CD4-positive, alpha-beta T cell treated with Interleukin-1 beta for 1 hour (primary cell): ENCODE measurements around the gene SEC22B.
A peak's percentile ranks its signal among the peaks of the same experiment; 100 is the strongest.
"Not testable (repeated sequence)": the region's sequence is repeated elsewhere in the genome, so short reads cannot be mapped to it uniquely, and the experiment has no call there.

Source experiments
- DNase-seq, 2 donors: peaks; one replicate each; pipeline ENCODE4 v3.0.0-alpha.2; 2020 to 2022

The SEC22B gene

DNA sequence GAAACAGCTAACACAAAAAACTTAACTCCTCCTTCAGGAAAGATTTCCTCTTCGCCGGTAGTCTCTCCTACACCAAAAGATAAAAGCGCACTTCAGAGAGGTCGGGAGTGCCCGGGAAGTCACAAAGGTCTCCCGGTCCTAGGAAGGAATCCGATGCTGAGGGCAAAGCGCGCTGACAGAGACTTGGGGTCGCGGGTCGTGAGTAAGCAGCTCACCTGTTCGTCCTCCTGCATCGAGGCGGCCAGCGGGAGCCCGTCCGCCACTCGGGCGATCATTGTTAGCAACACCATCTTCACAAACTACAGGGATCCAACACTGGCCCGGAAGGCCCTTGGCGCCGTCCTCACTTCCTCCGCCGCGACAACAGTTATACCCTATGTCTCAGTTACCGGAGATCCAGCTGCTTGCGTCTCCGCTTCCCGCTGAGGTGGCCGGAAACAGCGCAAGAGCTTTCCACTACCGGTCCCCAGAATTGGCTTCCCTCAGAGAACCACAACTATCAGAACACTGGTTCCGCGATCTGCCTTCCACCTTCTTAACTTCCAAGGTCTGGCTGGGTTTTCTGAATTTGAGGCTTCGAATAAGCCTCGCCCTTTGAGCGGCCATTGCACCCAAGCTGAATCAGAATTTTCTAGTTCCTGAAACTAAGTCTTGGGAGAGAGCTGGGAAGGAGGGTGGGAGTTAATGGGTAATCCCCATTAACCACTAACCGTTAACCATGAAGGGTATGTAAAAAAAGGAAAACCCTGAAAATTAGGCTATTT is at the start of gene SEC22B:
TSS of gene SEC22B (minus strand) at position 429 of the 764 bp plus-strand sequence. CDS start at position 290, 139 bp downstream.
- peak; percentile 93 for DNase-seq

- DNase-seq, result not testable (repeated sequence)
These were observed 41.6 kb upstream of the SEC22B start for GRCh38 chr1:120217933-120218332.

- DNase-seq, result not testable (repeated sequence)
These were observed 41.0 kb upstream of the SEC22B start for GRCh38 chr1:120217175-120217929.

DNA sequence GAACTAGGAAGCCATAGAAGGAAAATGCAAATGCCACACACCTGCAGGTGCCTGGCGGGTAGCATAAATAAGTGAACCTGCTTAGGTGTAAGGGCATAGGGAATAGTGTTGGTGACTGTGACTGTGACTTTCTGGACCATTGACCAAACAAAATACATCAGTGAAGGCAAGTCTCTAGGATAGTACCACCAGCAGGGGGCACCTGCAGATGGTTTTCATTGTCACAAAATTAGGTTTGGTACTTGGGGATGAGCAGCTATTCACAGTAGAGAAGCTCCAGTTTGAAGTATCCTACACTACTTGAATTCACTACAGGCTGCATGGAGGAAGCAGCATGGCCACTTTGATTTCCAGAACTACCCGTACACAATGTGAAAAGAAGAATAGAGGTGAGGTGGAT is 37.3 kb upstream of the SEC22B start:
- not testable (repeated sequence) for DNase-seq

DNA sequence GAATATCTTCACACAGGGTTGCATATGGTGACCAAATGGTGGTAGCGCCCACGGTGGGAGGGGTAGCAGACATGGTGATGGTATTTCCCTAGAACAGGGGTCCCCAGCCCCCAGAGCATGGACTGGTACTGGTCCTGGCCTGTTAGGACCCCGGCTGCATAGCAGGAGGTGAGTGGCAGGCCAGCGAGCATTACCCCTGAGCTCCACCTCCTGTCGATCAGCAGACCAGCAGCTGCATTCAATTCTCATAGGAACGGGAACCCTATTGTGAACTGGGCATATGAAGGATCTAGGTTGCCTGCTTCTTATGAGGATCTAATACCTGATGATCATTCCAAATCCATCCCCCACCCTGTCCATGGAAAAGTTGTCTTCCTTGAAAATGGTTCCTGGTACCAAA is 34.4 kb upstream of the SEC22B start:
- DNase-seq, result not testable (repeated sequence)

DNA sequence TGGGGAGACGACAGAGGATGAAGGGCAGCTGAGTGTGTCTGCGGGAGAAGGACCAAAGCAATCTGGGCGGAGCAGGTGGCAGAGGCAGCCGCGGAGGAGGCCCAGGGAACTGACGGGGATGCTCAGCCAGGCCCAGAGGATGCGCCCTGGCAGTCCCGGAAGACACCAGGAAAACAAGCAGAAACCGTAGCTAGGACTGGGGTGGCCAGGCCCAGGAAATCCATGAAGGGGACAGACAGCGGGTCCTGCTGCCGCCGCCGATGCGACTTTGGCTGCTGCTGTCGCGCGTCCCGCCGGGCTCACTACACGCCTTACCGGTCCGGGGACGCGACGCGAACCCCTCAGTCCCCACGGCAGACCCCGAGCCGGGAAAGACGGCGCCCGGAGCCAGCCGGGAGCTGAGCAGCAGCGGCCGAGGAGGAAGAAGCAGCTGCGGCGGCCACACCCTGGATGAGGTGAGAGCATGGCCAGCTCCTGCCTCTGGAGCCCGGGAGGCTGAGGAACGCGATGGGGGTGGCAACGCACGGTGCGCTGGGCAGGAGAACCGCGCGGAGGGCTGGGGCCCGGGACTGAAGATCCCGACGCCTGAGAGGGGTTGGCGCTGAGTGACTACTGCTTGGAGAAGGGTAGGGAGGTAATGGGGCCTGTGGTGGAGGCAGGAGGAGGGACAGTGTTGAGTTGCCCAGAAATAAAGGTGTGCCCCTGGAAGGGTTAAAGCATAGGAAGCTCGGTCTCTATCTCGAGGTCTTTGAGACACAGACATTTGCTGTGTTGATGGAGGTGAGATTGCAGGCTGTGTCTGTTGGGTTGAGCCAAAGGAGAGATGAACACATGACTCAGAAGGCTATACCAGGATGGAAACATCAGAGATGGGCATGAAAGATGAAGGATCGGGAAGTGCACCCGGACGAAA is 20.8 kb upstream of the SEC22B start:
- DNase-seq, result not testable (repeated sequence)

- DNase-seq, result not testable (repeated sequence)
These were observed 12.3 kb upstream of the SEC22B start for GRCh38 chr1:120188626-120189025.

- DNase-seq, result not testable (repeated sequence)
These were observed 5.9 kb upstream of the SEC22B start for GRCh38 chr1:120182176-120182707.

- DNase-seq, result not testable (repeated sequence)
These were observed 3.7 kb upstream of the SEC22B start for GRCh38 chr1:120179811-120180690.

GRCh38 chr1:120178799-120179756 is 2.8 kb upstream of the SEC22B start:
- no peak for DNase-seq

- DNase-seq, result not testable (repeated sequence)
These were observed 1.7 kb upstream of the SEC22B start for GRCh38 chr1:120178058-120178457.

GRCh38 chr1:120175688-120176087 is 632 bp downstream of the SEC22B start:
- peak in 1 of 2 donors; percentile 13 for DNase-seq

DNA sequence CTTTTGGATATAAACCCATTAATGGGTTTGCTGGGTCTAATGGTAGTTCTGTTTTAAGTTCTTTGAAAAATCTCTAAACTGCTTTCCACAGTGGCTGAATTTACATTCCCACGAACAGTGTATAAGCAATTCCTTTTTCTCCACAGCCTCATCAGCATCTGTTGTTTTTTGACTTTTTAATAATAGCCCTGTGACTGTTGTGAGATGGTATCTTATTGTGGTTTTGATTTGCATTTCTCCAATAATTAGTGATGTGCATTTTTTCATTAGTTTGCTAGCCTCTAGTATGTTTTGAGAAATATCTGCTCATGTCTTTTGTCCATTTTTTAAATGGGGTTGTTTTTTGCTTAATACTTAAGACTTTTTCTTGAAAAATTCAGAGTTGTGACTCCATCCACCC is 11.6 kb downstream of the SEC22B start:
- not testable (repeated sequence) for DNase-seq

GRCh38 chr1:120162015-120162414 is 14.3 kb downstream of the SEC22B start:
- DNase-seq, result not testable (repeated sequence)

GRCh38 chr1:120158495-120158894 is 17.8 kb downstream of the SEC22B start:
- DNase-seq, result not testable (repeated sequence)

- peak in 1 of 2 donors; percentile 5 for DNase-seq
These were observed 18.2 kb downstream of the SEC22B start for GRCh38 chr1:120158086-120158485.

DNA sequence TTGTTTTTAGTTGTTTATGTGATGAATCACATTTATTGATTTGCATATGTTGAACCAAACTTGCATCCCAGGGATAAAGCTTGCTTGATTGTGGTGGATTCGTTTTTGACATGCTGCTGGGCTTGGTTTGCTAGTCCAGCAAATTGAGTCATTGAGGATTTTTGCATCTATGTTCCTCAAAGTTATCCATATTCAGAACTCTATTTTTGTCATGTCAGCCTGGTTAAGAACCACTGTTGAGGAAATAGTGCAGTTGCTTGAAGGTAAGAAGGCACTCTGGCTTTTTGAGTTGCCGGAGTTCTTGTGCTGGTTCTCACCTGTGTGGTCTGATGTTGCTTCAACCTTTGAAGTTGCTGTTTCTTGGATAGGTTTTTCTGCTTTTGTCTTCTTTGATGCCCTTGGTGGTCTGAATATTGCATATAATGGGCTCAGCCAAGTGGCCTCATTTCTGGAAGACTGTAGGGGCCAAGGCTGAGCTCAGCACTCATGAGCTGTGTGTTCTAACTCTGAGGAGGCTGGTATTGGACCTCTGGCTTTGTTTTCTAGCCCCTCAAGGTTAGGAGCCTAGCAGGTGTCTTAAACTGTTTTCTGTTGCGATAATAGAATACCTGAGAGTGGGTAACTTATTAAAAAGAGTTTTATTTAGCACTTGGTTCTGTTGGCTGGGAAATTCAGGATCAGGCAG is 26.0 kb downstream of the SEC22B start:
- DNase-seq, result not testable (repeated sequence)

GRCh38 chr1:120149420-120150059 is 26.8 kb downstream of the SEC22B start:
- not testable (repeated sequence) for DNase-seq

- DNase-seq, result not testable (repeated sequence)
These were observed 30.5 kb downstream of the SEC22B start for GRCh38 chr1:120145806-120146205.
